Stimulated activated CD4-positive, alpha-beta T cell treated with anti-CD3 and anti-CD28 coated beads, Interleukin-4, amount 100 ng/mL, for 24 hours (primary cell): ENCODE results near the gene SLC35E2B.
A peak's percentile ranks its signal among the peaks of the same experiment; 100 is the strongest.
"Not testable (repeated sequence)": the region's sequence is repeated elsewhere in the genome, so short reads cannot be mapped to it uniquely, and the experiment has no call there.

ENCODE experiments used
- DNase-seq: peaks from one replicate; pipeline ENCODE4 v3.0.0-alpha.2; 2020

SLC35E2B gene

DNA sequence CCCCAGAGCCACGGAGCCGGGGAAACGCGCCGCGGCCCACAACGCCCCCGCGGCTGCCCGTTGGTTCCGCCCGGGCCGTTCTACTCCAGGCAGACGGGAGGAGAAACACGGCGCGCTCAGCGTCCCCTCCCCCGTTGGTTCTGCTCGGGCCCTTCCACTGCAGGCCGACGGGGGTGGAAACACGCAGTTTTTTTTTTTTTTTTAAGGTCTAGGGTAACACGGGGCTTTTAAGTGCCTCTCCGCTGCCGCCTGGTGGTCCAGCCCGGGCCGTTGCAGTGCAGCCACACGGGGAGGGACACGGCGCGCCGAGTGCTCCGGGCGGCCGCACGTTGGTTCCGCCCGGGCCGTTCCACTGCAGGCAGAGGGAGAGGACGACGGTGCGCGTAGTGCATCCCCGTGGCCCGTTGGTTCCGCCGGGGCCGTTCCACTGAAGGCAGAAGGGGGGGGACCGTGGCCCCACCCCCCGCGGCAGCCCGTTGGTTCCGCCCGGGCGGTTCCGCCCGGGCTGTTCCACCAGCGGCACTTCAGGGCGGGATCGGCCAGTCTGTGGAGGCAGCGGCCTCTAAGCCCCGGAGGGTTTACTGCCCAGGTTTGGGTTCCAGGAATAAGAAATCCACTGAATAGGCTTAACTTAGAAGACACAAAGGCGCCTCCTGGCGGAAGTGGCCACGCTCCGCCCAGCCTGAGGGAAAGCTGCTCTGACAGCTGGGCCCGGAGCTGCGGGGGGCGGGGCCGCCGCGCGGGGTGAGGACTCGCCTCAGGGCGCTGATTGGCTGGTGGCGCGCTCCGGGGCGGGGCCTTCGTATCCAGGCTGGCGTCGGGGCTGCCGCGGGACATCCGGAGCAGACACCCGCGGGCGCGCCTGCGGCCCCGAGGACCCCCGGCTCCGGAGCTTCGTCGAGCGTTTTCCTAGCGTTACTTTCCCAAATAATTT is at the start of gene SLC35E2B:
SLC35E2B (minus strand) TSS at position 82 of the 934 bp plus-strand sequence. CDS start 16,096 bp downstream, outside the sequence.
- DNase-seq, result peak; percentile 79

DNA sequence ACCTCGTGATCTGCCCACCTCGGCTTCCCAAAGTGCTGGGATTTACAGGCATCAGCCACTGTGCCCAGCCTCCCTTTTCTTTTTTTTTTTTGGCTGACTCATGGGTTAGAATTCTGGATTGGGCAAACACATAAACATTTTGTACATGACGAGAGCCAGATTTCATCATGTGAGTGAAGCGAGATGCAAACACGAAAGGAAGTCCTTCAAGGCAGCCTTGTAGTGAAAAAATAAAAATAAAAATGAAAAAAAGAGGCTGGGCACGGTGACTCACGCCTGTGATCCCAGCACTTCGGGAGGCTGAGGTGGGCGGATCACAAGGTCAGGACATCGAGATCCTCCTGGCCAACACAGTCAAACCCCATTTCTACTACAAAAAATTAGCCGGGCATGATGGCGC is 48.4 kb upstream of the SLC35E2B start:
- DNase-seq, result not testable (repeated sequence)

DNA sequence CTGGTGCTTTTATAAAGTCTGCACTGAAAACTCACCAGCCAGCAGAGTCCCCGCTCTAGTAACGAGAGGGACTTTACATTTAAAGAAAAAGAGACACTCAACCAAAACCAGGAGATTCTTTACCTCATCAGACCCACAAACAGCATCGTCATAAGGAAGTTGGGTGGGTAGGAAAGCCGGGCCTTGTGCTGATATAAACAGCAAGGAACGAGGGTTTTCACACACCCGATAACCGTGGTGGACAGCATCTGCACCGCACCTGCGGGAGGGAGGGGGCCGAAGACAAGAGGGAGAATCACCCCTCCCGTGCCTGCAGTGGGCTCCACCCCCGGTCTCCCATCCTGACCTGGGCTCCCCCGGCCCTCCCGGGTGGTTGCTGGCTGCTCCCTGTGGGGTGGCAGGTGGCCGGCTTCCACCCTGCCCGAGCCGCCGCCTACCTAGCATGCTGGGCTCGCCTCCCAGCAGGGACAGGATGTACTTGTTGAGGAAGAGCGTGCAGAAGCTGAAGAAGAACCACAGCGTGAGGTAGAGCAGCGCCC is 46.3 kb upstream of the SLC35E2B start:
- not testable (repeated sequence) for DNase-seq

DNA sequence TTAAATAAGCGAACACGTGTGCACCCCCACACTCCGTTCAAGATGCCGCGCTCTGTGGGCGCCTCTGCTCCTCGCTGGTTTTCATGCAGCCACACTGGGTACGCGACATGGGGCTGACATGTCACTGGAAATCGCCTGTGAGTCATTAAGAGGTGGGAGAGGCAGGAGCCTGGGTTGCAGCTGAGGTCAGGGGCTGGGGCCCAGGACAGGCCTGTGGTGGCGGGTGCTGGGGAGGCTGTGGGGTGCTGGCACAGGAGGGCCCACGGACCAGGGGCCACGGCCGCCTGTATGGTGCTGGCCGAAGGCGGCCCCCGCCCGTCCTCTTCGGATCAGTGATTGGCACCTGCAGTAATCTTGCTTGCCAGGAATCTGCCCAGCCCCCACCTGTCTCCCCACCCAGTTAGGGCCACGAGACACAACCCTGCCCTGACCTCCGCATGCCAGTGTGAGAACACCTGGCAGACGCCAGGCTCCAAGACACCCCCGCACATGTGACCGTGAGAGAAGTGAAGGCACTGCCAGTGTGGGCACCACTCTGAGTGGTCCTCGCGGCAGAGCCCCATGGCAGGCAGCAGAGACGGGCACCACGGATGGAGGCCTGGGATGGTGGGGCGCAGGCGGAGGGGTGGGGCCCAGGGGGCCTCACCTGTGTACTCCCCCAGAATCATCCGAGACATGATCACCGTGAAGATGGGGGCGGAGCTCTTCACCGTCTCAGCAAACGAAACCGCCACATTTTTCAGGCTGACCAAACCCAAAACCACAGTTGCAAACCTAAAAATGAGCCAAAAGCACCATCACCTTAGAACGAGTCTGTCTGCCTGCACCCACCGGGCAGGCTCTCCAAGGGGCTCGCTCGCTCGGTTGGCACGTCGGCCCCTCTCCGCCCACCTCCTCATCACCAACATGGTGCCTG is 45.3 kb upstream of the SLC35E2B start:
- DNase-seq, result not testable (repeated sequence)

DNA sequence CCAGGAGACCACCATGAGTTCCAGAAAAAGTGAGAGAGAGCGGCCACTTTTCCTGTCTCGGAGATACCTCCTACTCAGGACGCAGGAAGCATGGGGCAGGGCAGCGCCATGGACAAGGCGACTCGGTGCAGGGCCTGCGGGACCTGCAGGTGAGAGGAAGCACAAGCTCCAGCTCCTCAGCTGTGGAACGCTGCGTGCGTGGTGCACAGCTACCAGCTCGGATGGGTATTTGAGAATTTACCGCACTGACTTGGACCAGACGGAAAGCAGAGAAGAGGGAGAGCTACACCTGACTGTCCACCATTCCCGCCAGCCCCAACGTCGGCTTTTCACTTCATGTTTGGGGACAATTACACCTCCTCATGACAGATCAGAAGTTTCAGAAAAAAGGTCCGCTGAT is 39.8 kb upstream of the SLC35E2B start:
- no peak for DNase-seq

DNA sequence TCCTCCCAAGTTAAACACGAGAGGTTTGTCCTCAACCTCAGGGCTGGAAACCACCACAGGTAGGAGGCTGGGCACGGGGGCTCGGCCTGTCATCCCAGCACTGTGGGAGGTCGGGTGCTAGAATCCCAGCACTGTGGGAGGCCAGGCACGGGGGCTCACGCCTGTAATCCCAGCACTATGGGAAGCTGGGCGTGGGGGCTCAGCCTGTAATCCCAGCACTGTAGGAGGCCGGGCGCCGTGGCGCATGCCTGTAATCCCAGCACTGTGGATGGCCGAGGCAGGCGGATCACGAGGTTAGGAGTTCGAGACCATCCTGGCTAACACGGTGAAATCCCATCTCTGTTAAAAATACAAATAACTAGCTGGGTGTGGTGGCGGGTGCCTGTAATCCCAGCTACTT is 38.3 kb upstream of the SLC35E2B start:
- no peak for DNase-seq

DNA sequence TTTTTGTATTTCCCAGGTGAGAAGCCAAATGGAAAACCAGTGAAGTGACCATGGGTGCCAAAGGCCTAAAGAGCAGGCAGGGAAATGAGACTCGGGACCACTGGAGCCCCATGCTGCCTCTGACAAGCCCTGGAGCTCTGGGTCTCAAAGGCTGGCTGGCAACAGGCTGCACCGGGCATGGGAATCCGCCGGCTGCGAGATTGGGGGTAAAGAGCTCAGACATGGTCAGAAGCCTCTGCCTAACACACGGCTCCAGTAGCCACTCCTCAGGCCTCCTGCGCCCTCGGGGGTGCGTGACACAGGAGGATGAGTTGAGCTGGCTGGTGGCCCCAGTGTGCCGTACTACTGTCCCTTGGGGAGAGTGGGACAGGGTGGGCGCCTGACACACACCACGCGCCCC is 37.6 kb upstream of the SLC35E2B start:
- not testable (repeated sequence) for DNase-seq

DNA sequence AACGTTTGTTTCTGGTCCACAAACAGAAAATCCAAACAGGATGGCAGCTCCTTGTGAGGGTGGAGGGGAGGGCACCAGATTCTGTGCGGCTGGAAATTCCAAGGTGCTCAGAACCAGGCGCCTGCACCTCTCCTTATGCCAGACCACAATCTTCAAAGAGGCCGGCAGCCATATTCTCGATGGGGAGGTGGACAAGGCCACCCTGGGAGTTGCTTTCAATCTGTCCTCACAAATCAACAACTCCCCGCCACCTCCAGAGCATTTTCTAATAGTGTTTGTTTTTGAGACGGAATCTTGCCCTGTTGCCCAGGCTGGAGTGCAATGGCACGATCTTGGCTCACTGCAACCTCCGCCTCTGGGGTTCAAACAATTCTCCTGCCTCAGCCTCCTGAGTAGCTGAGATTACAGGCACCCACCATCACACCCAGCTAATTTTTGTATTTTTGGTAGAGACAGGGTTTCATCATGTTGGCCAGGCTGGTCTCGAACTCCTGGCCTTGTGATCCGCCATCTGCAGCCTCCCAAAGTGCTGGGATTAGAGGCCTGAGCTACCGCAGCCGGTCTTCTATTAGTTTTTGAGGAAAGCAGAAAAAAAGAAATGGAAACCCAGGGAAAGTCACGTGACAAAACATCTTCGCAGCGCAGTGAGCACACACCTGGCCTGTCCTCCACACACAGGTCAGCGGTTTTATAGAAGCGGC is 36.7 kb upstream of the SLC35E2B start:
- not testable (repeated sequence) for DNase-seq

DNA sequence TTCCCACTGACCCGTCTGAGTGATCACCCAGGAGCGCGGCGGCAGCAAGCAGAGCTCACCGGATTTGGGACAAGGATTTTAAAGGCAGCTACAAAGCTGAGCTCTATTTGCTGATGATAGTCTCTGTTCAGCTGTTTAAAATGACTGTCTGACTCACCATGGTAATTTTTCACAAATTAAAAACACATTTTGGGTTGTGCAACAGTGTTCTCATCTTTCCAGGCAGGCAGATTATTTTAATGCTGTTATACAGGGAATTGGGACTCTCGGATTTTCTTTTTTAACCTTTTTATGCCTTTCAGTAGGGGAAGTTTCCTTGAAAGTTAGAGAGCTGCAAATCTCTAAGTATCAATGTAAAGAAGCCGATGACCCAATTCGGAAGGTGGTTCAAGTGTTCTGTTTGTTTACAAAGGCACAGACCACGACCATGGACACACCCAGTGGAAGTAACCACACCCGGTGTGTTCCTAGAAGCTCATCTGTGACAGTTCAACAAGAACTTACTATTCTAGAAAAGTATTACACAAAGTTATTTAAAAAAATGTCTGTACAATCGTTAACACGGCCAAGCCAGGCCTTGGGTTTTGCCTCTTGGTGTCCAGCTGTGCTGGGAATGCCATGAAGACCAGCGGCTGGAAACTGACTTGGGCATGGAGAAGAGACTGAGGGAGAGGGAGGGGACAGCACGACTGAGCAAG is 35.9 kb upstream of the SLC35E2B start:
- DNase-seq, result not testable (repeated sequence)

DNA sequence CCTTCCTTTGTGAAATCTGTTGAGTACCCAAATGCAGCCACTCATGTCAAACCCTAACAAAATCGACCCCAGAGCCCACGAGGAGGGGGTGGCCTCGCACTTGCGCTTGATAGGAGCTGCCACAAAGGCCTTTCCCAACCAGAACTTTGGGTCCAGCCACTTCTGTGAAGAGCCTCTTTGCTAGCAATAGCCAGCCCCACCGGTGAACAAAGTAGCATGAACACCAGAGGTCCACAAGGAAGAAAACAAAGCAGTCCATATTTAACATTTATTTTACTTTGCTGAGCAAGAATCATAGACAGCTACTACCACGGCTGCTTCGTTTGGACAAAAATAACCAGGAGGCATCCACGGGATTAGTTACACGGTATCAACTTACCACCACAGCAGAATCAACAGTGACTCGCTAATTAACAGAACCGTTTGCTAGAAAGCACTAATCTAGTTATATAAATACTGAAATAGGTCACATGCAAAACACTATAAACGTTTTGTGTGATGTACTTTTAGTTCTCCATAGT is 34.6 kb upstream of the SLC35E2B start:
- DNase-seq, result not testable (repeated sequence)

DNA sequence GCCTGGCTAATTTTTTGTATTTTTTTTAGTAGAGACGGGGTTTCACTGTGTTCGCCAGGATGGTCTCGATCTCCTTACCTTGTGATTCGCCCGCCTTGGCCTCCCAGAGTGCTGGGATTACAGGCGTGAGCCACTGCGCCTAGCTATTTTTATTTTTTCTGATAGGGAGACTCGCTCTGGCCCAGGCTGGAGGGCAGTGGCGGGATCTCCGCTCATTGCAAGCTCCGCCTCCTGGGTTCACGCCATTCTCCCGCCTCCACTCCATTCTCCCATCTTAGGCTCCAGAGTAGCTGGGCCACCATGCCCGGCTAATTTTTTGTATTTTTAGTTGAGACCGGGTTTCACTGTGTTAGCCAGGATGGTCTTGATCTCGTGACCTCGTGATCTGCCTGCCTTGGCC is 33.5 kb upstream of the SLC35E2B start:
- DNase-seq, result not testable (repeated sequence)

DNA sequence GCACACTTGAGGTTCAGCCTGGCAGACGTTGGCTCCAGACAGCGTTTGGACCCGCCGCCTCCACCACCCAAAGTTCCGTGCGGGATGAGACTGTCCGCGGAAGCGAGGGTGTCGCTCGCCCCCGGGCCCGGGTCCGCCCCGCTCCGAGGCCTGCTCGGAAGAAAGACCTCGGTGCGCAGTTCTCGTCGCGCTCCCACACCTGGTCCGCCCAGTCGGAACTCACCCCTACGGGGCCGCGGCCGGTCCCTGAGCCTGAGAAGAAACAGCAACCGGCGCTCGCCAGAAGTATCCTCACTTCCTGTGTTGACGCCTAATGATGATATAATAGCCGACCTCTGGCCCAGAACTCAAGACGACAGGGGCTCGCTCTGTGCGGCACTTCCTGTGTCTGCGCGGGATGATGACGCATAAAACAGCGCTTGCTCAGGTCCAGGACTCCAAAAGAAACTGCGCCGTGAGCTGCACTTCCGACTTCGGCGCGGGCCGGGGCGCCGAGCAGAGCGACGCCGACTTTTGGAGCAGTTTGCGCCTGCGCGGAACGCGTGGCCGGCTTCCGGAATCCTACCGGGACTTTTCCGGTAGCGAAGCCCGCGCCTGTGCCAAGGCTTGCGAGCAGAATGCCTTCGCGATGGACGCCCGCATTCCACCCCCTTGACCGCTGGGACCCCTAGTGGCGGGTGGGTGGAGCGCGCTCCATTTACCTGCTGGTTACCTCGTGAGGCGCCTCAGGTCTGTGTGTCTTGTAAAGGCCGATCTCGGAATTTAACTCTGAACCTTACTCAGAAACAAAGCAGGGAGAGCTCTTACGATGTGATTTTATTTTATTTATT is 31.7 kb upstream of the SLC35E2B start, which contains the start of gene CDK11A:
CDK11A (minus strand) TSS at position 323 of the 830 bp plus-strand sequence. CDS start 1,539 bp downstream, outside the sequence.
- peak; percentile 94 for DNase-seq

DNA sequence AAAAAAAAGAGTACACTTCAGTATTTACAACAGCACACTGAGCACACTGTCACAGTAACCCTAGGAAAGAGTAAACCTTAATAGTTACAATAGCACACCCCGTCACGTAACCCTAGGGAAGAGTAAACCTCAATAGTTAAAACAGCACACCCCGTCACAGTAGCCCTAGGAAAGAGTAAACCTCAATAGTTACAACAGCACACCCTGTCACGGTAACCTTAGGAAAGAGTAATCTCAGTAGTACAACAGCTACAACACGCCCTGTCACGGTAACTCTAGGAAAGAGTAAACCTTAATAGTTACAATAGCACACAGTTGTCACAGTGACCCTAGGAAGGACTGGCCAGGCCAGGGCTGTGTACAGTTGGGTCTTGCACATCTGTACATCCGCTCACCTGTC is 28.6 kb upstream of the SLC35E2B start:
- no peak for DNase-seq

DNA sequence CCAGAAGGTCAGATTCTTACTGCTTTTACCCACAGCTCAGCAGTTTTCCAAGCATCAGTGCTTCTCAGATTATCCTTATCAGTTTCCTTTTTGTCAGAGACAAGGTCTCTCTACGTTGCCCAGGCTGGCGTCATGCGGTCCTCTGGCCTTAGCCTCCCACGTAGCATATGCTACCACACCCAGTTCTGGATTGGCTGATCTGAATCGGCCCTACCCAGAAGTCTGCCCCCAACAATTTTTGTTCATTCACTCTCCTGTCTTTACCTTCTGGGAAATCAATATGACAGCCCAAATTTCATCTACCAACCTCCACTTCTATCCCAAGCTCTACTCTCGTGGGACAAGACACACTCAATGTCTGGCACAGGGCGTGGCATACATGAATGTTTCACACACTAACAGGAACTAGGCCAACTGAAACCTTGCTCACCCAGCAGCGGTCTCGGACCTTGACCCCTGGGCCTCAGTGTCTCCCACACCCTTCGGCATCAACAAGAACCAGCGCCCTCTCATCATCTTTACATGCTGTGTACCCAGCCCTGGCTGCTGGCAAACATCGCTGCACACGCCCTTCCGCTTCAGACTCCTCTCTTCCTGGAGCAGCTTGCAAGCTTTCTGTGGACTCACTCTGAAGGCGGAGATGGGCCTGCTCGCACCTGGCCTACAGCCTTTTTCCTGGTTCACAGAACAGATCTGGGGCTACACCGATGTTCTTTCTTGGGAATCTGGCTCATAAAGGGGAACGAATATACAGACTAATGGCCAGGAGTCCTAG is 22.7 kb upstream of the SLC35E2B start:
- not testable (repeated sequence) for DNase-seq

DNA sequence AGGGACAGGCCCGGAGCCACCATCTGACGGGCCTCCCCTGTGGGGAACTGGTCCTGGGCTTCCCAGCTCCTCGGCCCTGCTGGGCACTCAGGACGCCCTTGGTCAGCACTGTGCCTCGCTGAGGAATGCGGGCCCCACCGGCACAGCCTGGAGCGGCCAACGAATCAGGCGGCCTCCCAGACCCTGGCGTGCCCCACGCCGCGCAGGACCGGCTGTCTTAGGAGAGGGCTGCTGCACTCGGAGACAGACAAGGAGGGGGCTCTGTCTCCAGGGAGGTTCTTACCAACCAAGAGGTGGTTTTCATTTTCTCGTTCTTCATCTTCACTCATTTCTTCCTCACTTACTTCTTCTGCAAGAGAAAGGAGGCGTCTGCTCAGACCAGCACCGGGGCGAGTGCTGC is 15.3 kb upstream of the SLC35E2B start:
- not testable (repeated sequence) for DNase-seq

DNA sequence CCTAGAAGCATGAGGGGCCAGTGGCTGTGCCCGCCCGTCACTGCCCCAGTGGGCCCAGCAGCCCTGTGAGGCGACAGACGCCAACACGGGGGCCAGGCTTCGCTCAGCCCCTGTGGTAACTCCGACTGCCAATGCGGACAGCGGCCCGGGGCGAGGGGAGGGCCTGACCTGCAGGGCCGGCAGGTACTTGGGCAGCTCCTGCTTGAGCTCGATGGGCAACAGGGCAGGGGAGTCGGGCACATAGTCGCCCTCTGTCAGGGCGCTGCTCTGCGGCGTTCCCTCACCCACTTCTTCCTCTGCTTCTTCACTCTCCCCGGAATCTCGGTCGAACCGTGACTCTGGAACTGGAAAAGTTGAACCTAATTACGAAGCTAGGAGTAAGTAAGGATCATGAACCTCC is 14.6 kb upstream of the SLC35E2B start:
- DNase-seq, result not testable (repeated sequence)

DNA sequence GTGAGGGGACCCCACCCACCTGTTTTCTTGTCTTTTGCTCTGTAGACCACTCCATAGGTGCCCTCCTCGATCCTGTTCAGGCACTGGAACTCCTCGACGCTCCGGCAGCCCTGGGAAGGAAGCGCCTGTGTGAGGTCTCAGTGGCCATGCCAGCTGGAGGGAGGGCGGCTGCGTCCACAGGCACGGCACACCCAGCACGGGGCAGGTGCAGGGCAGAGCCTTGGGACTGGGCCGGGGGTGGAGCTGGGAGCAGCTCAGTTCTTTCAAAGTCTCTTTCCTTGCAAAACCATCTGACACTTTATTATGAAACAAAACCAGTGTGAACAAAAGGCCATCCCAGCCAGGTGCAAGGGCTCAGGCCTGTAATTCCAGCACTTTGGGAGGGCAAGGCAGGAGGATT is 13.0 kb upstream of the SLC35E2B start:
- not testable (repeated sequence) for DNase-seq

DNA sequence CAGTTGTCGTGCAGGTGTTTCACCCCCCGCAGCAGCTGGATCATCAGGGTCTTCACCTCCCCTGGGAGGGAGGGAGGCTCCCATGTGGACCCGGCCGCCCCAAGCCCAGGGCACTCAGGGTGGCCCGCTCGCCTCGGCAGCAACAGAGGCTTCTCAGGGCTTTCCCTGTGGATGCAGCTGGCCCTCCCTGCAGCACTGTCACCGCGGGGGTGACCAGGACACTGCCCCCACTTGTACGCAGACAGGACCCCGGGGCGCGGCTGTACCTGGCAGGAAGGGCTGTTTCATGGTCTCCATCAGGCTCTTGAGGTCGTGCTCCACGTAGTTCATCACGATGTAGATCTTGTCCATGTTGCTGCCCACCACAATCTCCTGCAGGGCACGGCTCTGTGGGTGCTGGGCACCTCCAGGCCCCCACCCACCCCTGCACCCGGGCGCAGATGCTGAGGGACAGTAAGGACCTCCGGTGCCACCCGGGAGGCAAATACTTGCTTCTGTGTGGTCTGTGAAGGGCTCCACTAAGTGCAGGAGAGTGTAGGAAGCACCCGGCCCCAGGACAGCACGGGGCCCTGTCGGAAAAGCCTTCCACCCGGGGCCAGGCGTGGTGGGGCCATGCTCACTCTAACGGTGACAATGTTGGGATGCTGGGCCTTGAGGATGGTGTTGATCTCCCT is 11.8 kb upstream of the SLC35E2B start:
- not testable (repeated sequence) for DNase-seq

DNA sequence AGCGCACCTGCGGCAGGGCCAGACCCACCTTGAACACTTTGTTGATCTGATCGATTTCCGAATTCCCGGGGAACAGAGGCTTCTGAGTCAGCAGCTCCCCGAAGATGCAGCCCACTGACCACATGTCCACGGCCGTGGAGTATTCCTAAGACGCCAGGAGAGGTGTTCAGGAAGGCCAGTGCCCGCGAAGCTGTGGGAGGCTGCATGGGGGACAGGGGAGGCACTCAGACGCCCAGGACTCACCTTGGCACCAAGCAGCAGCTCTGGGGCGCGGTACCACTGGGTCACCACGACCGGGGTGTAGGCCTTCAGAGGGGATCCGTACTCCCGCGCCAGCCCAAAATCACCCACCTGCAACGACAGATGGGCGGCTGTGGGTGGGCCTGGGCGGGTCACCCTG is 11.2 kb upstream of the SLC35E2B start:
- DNase-seq, result no peak
